ENCODE measurements around the gene KCNIP1.

DNA sequence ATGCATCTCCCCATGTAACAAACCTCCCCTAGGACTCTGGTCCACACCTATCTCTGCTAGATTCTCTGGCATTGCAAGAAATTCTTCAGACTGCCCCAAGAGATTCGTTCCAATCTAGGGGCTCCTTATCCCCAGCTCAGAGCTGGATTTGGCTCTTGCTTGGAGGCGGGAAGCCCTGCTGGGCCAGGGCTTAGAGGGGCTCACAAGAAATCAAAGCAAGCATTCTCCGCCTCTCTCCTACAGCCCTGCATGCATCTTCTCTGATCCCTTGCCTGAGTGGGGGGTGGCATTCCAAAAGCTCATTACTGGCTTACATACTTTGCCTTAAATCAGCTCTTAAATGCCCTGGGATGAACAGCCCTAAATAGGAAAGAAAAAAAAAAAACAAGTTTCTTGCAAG is 75.8 kb downstream of the KCNIP1 start:
- no peak for TF ChIP-seq EZH2 (IDR thresholded peaks at IDR 0.05; ENCODE audit: insufficient read depth, low read length)
- TF ChIP-seq, protein P1, sequence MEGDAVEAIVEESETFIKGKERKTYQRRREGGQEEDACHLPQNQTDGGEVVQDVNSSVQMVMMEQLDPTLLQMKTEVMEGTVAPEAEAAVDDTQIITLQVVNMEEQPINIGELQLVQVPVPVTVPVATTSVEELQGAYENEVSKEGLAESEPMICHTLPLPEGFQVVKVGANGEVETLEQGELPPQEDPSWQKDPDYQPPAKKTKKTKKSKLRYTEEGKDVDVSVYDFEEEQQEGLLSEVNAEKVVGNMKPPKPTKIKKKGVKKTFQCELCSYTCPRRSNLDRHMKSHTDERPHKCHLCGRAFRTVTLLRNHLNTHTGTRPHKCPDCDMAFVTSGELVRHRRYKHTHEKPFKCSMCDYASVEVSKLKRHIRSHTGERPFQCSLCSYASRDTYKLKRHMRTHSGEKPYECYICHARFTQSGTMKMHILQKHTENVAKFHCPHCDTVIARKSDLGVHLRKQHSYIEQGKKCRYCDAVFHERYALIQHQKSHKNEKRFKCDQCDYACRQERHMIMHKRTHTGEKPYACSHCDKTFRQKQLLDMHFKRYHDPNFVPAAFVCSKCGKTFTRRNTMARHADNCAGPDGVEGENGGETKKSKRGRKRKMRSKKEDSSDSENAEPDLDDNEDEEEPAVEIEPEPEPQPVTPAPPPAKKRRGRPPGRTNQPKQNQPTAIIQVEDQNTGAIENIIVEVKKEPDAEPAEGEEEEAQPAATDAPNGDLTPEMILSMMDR (IDR thresholded peaks at IDR 0.05; ENCODE audit: insufficient read depth, low read depth, low read length) = no peak
